Frontal cortex (tissue), 4 donors: ENCODE data around the gene LAMP5. TPM values are rescaled to one million over a fixed set of nuclear protein-coding genes. Genes with fewer than 3 reads are reported as not detected.
A peak's percentile ranks its signal among the peaks of the same experiment; 100 is the strongest.

ENCODE experiments used
- DNase-seq, 2 donors: peaks; one replicate each; pipeline ENCODE4 v3.0.0; 2012; ENCODE audit warnings: low spot score in 2 of 2
- FAIRE-seq: peaks from 2 replicates; lab custom pipeline; 2012; peaks lifted over from hg19 to GRCh38; lab: Jason Lieb, UNC
- total RNA-seq: library from RNA; depleted of rRNA; stranded (reverse); fragments of >200 nt; gene quantifications from one replicate; pipeline ENCODE4 v1.2.3, GENCODE V29; 2014
- donor health status: control.
- donor health status: control.
- donor health status: control.

Gene LAMP5, protein sequence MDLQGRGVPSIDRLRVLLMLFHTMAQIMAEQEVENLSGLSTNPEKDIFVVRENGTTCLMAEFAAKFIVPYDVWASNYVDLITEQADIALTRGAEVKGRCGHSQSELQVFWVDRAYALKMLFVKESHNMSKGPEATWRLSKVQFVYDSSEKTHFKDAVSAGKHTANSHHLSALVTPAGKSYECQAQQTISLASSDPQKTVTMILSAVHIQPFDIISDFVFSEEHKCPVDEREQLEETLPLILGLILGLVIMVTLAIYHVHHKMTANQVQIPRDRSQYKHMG
- total RNA-seq: 12.6 TPM

DNA sequence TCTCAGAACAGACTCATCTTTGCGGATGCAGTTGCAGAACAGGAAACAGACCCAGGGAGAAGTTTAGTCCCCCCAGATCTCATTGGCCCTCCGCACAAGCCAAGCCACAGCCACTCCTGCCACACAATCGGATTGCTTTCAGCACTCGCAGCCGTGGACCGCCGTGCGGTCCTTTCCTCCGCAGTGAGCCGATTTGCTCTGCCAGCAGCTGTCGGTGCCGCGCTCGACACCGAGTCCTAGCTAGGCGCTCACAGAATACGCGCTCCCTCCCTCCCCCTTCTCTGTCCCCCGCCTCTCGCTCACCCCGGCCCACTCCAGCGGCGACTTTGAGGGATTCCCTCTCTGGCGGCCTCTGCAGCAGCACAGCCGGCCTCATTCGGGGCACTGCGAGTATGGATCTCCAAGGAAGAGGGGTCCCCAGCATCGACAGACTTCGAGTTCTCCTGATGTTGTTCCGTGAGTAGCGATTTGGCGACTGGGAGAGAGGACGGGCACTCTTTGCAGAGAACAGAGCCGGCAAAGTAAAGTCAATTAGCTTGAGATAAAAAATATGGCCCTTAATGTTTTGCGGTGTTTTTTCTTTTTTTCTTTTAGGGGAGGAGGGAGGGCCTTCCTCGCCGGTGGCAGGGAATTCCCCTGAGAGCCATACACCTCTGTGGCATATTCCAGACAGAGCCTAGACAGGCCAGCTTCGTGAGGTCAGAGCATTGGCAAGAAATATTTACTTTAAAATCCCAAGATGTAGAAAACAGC, at the start of gene LAMP5:
Gene LAMP5 (plus strand): TSS at position 130 of the 753 bp plus-strand sequence. CDS start 263 bp downstream, at position 393.
- FAIRE-seq (no peak), DNase-seq (peak in 1 of 2 donors; percentile 38)

DNA sequence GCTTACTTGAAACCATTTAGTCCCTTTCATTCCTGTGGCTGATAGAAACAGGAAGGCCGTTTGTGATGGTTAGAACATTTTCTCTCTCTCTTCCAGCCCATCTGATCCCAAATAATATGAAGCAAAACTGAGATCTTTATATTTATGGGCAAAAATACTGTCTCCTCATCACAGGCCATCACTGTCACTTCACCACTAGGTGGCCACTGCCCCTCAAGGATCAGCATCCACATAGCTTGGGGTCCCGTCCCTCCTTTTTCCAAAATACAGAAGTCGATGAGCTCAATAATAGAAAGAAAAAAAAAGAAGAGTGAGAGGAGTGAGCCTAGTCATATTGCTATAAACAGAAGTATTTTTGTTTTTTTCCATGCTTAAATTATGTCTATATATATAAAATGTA, 46.4 kb upstream of the LAMP5 start:
- FAIRE-seq (no peak), DNase-seq (peak in 1 of 2 donors; percentile 17)

DNA sequence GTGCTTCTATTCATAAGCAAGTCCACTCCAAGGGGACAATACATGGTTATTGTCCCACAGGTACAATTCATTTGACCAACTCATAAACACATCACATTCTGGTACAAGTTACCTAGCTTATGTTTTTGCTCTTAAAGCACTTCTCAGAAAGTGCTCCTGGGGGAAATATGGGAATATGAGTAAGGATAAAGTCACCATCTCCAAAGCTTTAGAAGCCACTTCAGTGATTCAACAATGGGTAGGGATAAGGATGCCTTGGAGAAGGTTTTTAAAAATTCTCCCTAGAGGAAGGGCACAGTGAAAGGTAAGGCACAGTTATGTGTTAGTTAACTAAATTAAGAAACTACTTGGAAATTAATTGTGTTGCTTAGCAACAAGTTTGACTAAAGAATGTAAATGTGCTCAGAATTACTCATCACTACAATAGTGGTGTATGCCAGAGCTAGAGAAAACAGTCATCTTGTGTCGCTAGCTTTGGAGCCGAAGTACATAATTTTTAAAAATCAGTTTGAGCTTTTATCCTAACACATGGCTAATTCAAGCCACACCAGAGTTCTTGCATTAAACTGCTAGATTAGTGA, 39.5 kb upstream of the LAMP5 start:
- FAIRE-seq (no peak), DNase-seq (no peak)

DNA sequence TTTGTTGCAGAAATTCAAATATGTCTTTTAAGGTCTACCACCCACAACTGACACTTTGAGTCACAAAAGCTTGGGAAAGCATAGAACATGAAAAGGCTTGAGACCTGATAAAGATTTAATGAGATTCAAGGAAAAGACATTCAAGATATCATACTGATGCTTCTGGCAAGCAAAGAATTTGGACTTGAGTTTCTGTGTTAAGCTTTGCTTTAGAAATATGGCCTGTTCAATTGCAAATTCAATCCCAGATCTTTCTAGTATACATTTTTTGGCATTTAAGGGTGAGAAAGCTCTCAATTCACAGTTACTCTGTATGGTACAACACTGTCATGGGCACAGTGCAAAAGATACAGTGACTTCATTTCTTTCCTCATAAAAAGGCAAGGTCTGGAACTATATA, 38.9 kb upstream of the LAMP5 start:
- no peak for FAIRE-seq
- no peak for DNase-seq

DNA sequence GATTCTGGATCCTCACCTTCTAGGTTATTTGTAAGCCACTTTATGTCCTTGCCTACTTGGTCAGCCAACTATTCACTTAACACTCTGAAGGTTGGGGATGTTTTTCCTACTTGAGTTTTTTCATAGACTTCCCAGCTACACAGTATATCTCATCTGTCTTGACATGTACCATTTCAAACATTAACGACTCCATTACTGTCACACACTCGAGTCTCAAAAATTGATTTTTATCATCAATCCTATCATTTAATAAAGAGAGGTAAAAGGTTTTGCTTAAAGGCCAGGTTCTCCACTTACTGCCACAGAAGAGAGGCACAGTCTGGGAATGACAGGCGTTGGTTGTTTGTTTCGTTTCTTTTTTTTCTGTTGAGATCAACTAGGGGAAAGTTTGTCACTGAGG, 38.2 kb upstream of the LAMP5 start:
- no peak for FAIRE-seq
- no peak for DNase-seq

DNA sequence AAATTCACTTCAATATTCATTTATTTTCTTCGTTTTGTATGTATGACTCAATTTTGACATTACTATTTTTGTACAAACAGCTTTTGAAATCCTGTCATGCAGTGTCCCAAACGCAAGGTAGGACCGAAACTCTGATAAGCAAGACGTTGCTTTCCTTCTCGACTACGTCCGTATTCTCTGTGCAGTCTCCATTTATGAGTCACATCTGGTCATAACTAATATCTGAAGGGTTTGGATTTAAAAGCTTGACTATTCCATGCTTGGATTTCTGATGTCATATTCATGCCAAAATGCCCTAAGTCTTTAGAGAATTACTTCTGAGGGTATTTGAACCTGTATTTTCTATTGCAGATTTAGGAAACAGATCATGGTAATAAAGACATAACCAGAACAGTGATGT, 37.8 kb upstream of the LAMP5 start:
- FAIRE-seq: no peak
- DNase-seq: no peak

DNA sequence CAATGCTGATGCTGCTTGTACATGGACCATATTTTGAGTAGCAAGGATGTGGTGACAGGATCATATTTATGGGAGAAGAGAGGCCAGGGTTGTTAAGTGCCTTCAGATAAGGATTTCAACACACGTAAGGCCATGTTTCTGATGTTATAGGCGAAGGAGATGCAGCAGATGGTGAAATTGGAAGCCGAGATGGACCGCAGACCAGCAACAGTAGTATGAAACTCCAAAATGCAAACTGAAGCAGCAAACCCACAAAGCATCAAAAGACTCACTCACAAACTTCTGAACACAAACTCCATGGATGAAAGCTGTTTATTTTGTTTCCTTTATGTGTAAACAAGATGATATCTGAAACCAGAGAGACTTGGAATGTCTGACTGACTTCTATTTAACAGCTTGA, 35.6 kb upstream of the LAMP5 start:
- FAIRE-seq (no peak), DNase-seq (no peak)

DNA sequence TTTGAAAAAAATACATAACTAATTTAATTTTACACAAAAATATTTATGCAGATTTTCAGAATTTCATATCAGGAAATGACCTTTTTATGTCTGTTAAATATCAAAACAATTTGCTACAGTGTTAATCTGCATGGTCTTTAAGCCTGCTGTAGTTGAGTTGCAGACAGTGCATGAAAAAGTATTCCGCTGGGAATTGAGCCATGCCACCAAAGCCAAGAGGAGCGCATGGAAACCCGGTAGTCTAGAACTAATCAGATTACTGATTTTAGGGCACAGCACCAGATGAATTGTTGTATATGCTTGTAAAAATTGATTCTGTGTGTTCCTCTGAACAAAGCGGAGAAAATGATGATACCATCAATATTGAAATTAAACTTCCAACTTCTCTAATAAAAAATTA, 34.3 kb upstream of the LAMP5 start:
- FAIRE-seq (no peak), DNase-seq (no peak)

DNA sequence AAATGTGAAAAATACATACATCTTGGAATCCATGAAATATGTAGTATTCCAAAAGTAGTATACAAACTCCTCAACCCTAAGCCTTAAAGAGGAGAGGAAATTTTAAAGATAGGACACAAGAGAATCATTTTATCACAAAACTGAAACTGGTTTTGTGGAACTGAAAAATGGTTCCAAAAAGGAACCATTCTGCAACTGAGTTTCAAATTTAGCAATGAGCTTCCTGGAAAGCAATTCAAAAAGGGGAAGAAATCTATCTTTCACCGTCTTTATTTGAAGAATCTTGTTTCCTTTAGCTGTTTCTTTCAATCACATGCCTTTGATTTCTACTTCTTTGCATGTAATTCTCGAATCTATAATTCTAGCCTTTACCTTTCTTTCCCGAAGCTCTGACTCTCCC, 32.2 kb upstream of the LAMP5 start:
- FAIRE-seq: no peak

DNA sequence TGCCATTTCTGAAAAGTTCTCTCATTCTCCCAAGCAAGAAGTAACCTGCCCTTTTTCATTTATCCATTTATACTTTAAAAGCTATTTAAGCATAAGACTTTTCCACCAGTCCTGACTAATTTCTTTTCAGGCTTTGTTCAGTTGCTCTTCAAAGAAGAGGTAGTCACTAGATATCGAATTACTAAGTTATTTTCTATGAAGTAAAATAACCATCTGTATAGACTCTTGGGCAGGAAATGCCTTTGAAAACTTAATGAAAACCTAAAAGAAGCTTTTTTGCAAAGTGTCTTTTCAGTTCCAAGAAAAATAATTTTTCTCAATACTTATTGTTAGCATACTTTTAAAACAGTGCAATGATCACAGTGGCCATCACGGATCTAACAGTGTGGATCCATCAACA, 31.3 kb upstream of the LAMP5 start:
- DNase-seq: no peak
- FAIRE-seq: no peak

More for the DNA sequence above, 32.2 kb upstream of the LAMP5 start:
- no peak for DNase-seq

DNA sequence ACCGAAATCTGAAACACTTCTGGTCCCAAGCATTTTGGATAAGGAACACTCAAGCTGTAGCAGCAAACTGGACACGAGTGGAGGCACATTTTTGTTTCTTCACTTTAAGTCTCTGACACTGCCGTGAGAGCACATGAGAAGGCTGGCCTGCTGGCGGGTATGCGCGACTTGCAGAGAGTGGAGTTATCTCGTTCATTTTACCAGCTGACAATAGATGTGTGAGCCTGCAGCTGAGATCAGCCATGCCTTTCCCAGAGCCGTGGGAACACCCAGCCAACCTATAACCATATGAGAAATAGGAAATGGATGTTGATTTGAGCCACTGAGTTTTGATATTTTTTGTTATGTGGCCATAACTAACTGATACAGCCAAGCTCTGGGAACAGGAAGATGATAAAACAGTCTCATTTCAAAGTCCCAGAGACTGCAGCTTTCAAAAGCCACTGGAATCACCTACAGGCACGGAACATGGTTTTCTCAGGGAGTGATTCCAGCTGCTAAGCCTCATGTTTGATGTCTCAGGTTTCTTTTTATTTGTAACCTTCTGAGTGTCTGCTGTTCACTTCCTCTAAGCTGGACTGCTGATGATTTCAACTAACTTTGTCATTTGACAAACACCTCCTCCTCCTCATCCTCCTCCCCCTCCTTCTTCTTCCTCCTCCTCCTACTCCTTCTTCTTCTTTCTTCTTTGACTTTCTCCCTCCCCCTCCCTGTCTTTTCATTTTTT, 28.6 kb upstream of the LAMP5 start:
- no peak for DNase-seq
- no peak for FAIRE-seq

DNA sequence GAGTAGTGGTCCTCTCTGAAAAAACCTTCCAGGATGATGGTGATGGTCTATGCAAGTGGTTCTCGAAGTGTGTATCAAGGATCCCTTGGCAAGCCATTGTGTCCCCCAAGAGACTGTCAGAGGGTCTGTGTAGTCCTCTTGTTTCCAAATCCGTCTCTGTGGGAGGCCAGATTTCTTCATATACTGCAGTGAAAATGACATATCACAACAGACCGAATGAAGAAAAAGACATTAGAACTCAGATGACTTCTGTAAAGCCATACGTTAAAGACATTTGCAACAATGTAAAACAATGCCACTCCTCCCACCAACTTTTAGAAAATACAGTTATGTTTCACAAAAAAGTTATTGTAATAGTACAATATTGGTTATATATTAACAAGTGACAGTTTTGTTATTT, 27.2 kb upstream of the LAMP5 start:
- no peak for FAIRE-seq
- DNase-seq: no peak

DNA sequence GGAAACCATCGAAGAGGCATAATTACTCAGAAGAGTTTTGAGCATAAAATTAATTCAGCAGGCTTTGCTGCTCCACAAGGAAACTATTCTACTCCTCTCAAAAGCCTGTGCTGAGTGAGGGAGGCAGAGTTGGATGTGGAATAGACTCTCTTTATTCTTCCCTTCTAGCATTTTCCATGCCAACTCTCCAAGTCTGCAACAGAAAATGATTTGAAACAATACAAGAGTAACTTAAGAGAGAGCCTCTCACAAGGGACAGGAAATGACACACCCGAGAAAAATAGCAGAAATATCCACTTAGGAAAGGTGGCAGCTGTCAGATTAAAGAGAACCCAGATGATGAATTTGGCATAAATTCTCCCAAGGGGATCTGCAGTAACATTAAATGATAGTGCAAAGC, 26.3 kb upstream of the LAMP5 start:
- DNase-seq (no peak), FAIRE-seq (peak; percentile 21)

DNA sequence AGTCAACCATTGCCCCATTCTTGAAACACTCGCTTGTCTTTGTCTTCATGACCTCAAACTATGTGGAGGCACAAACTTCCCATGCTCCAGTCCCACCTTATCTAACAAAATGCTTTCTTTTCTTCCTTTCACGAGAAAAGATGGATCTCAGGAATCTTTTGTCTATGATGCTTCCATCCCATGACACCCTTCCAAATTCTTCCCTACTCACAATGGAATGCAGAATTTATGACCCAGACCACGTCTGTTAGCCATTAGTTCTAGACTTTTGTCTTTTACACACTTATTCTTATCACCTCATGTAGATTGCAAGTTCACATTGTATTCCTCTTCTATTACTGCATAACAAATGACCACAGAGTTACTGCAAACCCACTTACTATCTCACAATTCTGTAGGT, 24.2 kb upstream of the LAMP5 start:
- DNase-seq: no peak
- FAIRE-seq: no peak

DNA sequence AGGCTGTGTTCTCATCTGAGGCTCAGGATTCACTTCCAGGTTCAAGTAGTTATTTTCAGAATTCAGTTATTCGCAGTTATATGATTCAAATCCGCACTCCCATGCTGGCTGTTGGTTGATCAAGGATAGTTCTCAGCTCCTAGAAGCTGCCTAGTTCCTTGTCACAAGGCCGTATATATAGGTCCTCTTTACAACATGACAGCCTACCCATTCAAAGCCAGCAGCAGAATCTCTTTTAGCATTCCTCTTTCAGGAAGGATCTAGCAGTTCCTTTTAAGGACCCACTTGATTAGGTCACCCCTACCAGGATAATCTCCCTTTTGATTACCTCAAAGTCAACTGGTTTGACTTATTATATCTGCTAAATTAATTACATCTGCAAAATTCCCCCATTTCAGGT, 23.8 kb upstream of the LAMP5 start:
- FAIRE-seq (no peak), DNase-seq (no peak)

DNA sequence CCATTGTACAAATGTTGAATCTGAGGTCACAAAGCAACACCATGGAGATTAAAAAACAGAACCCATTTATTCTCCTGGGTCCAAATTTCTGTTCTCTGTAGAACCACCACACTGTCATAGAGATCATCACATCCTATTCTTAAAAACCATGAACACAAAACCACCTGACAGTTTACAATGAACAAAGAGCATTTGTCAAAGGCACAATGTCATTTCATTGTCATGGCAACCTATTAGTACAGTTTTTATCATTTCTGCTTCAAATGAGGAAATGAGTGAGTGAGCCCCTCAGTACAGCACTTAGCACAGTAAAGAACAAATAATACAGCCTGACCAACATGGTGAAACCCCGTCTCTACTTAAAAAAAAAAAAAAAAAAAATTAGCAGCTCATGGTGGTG, 23.1 kb upstream of the LAMP5 start:
- FAIRE-seq (no peak), DNase-seq (no peak)

DNA sequence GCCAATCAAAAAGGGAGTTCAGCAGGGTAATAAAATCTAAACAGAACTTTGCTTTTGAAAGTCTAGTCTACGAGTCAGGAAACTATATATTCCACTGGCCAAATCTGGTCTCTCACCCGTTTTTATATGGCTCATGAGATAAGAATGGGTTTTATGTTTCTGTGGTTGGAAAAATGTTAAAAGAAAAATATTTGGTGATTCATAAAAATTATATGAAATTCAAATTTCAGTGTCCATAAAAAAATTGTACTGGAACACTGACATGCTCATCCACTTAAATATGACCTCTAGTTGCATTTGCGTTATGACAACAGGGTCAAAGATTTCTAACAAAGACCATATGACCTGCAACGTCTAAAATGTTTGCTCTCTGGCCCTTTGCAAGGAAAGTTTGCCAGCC, 22.3 kb upstream of the LAMP5 start:
- no peak for FAIRE-seq

DNA sequence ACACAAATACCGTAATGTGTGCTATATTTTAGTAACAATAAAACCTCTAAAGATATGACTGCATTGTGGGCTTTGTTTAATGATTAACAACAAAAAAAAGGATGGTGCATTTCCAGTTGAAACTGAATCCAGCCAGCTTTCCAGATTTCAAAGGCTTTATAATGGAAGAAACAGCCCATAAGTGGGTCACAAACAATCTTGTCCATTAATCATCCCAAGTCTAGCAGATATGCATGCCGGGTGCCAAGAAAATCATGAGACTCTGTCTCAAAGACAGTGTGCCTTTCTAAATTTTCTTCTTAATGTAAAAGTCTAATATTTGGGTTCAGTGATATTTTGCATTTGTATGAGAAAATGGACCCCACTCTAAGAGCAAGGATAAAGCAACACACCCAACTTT, 20.6 kb upstream of the LAMP5 start:
- no peak for DNase-seq

More for the DNA sequence above, 22.3 kb upstream of the LAMP5 start:
- DNase-seq: no peak

DNA sequence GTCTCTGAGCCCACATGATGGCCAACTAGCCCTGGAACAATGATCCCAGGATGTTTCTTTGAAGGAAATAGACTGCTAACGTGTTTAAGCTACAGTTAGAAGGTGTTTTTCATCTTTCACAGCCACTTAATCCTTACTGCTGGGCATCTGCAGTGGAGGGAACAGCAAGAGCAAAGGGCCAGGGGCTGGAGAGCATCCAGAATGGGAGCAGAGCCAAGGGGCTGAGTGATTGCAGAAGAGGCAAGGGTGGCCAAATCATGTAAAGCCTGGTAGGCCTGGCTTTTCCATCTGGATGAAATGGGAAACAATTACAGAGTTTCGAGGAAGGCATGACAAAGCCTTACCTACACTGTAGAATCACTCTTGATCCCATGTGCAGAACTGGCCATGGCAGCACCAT, 18.7 kb upstream of the LAMP5 start:
- DNase-seq (no peak), FAIRE-seq (no peak)

More for the DNA sequence above, 20.6 kb upstream of the LAMP5 start:
- FAIRE-seq: no peak

DNA sequence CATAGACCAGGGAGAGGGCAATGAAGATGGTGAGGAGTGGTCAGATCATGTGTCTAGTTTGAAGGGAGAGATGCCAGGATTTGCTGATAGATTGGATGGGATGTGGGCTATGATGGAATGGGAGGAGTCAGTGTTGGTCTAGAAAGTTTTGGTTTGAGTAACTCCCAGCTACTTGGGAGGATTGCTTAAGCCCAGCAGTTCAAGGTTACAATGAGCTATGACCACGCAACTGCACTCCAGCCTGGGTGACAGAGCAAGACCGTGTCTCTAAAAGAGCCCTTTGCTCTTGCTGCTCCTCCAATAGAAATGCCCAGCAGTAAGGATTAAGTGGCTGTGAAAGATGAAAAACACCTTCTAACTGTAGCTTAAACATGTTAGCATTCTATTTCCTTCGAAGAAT, 18.2 kb upstream of the LAMP5 start:
- FAIRE-seq: no peak
- DNase-seq: no peak

DNA sequence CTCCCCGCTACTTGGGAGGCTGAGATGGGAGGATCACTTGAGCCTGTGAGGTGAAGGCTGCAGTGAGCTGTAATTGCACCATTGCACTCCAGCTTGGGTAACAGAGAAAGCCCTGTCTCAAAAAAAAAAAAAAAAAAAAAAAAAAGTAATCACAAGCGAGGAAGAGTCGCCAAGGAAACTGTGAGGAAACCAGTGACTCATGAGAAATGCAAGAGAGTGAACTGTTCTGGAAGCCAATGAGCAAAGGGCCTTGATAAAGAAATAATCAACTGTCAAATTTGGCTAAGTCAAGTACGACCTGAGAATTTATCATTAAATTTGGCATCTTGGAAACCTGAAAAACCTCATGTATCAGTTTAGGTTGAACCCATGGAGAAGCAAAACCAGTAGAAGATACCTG, 16.1 kb upstream of the LAMP5 start:
- FAIRE-seq (no peak), DNase-seq (no peak)
